NCI-H2227 treated with DMSO at 0.1 percent for 48 hours (cell line): ENCODE measurements around the gene USP31.

ENCODE experiments used
- DNase-seq: peaks from one replicate; lab custom pipeline; 2025; lab: John Stamatoyannopoulos, UW

Gene USP31

DNA sequence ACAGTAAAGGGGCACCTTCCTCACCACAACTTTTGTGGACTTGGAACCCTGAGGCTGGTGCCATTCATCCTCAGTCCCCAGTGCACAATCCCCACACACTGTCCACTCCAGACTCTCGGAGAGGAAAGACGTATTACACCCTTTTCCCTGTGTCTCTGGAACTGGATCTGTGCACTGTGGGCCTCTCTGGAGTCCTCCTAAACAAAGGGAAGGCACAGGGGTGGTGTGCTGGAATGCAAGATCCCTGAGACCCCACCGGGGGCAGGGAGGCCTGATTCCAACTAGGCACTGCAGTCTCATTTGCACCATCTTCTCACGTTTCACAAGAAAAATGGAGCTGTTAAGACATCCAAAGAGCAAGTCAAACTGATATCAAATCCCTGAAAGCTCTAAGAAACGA lies 89.8 kb downstream of the USP31 start:
- DNase-seq, result no peak

GRCh38 chr16:23058576-23058975 lies 90.7 kb downstream of the USP31 start:
- no peak for DNase-seq

- DNase-seq, result no peak
Observed at GRCh38 chr16:23057013-23057596, 92.1 kb downstream of the USP31 start.

- DNase-seq, result no peak
Observed at GRCh38 chr16:23055481-23055880, 93.8 kb downstream of the USP31 start.

DNA sequence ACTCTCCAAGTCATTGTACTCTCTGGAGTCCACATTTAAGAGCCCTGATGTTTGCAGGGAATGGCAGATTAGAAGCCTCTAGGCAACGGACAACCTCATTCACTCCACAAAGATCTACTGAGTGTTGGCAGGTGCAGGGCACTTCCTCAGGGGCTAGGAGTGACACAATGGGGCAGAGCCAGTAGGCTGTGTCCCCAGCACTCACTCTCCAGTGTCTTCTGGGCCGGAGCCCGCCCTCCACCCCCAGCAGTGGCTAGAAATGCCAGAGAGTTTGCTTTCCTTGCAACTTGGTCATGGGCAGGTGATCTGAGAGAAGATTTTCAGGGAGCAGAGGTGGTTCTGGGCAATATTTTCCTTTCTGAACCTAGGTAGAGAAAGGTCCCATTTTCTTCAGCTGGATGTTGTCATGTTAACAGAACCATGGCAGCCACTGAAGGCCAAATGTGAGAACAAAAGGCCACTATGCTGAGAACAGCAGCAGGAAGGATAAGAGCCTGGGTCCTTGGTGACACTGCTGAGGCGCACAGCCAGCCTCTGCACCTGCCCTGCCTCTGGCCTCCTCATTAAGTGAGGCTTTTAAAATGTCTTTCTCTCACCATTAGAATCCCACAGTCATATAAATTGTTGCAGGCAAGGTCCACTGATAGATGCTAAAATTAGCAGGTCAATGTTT lies 96.2 kb downstream of the USP31 start:
- DNase-seq, result no peak

DNA sequence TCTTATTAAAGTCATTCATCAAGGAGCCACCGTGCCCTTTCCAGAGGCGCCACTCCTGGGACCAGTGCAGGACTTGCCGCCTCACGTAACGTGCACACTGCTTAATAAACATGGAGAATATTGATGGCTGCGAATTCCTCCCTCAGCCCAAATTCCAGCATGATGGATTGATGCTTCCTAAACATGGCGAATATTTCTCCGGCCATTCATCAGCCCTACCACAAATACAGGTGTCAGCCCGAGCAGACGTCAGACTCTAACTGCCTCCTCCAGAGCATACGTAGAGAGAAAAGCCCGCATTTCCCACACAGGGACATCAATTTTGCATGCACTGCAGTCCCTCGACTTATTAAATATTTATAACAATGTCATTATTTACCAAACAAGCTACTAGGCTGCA lies 97.0 kb downstream of the USP31 start:
- DNase-seq, result no peak

- no peak for DNase-seq
Observed at GRCh38 chr16:23051587-23051986, 97.7 kb downstream of the USP31 start.

- no peak for DNase-seq
Observed at GRCh38 chr16:23048164-23048563, 101.1 kb downstream of the USP31 start.

DNA sequence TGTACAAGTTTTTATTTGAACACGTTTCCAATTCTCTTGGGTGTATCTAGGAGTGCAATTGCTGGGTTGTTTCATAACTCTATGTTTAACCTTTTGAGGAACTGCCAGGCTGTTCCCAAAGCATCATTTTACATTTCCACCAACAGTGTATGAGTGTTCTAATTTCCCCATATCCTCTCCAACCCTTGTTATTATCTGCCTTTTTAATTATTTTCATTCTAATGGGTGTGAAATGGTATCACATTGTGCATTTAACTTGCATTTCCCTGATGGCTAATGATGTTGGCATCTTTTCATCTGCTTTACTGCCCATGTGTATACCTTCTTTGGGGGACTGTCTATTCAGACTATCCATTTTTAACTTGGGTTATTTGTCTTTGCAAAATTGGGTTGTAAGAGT lies 104.2 kb downstream of the USP31 start:
- no peak for DNase-seq

DNA sequence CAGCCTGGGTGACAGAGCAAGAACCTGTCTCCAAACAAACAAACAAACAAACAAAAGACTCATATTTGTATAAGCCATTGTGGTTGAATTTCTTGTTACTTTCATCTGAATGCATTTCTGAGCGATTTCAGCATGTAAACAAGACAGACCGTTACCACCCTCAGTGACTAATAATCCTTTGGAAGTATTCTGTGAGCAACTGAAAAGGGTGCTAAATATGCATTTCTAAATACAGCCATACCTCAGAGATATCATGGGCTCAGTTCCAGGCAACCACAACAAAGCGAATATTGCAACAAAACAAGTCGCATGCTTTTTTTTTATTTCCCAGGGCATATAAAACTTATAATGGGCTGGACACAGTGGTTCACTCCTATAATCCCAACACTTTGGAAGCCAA lies 109.0 kb downstream of the USP31 start:
- DNase-seq, result no peak

DNA sequence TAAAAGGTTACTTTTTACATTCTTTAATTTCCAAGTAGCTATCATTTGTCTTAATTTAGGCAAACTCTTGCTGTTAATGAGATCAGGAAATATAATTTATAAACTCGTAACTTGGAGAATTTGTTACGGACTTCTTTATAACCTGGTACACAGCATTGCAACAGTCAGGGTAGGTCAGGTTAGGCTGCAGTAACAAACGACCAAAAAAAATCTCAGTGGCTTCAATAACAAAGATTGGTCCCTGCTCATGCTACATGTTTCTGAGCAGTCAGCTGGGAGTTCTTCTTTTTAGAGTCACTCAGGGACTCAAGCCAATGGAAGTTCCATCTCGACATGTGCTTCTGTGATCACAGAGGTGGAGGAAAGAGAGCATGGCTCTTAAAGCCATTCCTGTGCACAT lies 110.1 kb downstream of the USP31 start:
- DNase-seq, result no peak

GRCh38 chr16:23035240-23035639 lies 114.0 kb downstream of the USP31 start:
- no peak for DNase-seq

GRCh38 chr16:23031508-23032098 lies 117.6 kb downstream of the USP31 start:
- no peak for DNase-seq

DNA sequence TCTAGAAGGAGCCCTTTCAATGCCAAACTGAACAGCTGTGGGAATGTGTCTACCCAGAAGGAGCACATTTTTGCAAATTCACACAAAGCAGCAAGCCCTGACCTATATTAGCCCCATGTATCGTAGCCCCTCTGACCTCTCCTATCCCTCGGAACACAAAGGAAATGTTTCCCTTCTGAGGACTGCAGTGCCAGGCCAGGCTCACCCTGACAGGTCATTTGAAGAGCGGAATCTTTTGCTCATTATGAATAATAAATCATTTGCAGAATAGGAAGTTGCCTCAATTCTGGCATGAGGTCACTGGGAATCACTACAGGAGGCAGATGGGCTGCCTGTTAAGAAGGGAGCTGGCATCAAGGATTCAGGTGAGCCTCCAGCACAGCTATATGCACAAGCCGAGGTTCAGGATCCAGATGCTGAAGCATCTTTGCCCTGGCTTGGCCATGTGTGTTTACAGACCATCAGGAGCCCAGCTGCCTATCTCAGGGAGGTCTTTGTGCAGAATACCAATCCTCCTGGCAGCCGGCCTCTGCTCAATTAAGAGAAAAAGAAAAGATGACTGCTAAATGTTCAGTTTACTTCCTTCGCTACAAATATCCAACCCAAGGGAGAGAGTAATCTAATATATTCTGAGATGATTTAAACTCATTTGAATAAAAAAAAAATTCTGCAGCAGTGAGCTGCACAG lies 119.4 kb downstream of the USP31 start:
- no peak for DNase-seq

- DNase-seq, result no peak
Observed at GRCh38 chr16:23027386-23027785, 121.9 kb downstream of the USP31 start.

GRCh38 chr16:23026784-23027362 lies 122.4 kb downstream of the USP31 start:
- DNase-seq, result no peak

- DNase-seq, result no peak
Observed at GRCh38 chr16:23025692-23026307, 123.5 kb downstream of the USP31 start.

GRCh38 chr16:23024044-23024443 lies 125.2 kb downstream of the USP31 start:
- no peak for DNase-seq

DNA sequence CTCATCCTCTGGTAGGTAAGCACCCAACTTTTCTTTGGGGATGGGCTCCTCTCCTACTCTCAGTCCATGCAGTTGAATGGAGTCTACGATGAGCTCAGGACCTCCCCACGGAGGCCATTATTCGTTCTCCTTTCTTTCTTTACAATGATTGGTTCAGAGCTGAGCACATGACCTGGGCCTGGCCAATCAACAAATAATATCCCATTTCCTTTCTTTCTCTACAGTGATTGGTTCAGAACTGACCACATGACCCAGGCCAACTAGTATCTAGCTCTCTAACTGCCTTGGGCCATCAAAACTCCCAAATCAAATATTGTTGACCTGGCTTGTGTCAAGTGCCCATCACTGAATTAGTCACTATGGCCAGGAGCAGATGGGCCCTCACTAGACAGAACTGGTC lies 129.2 kb downstream of the USP31 start:
- DNase-seq, result no peak

DNA sequence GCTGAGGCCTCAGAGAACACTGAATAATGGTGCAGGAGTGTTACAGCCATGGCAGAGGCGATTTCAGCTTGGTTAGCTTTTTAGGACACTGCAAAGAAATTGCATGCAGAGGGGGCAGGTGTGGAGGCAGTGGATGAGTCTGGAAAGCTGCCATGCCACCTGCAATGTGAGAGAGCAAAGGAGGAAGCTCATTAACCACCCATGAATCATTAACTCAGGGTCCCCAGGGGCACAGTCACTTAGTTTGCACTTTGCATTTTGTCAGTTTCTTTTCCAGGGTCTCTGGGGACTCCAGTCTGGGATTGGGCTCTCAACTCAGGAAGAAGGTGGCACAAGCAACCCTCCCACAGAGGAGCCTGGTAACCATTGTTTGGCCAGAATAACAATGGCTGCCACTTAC lies 132.9 kb downstream of the USP31 start:
- no peak for DNase-seq

- no peak for DNase-seq
Observed at GRCh38 chr16:23015580-23015979, 133.7 kb downstream of the USP31 start.

DNA sequence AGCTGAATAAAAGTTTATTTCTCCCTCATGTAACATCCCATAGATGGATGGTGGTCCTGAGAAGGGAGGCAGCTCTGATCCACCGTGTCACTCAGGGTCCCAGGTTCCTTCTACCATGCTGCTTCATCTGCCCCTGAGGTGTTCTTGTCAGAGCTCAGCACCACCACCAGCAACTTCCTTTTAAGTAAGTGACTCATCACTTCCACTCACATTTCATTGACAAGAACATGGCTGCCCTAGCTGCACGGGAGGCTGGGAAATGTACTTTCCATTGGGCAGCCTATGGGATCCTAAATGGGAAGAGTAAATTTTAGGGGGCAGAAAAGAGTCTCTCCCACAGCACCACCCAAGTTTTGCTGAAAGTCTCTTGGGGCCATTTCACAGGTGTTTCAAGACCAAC lies 134.7 kb downstream of the USP31 start:
- DNase-seq, result no peak
